HG03066 (cell line): ENCODE results near the gene TXNL1.

Experiments
- ATAC-seq: cut with Tn5 transposase; IDR thresholded peaks from one replicate; pipeline ENCODE4 v1.9.1; 2021; ENCODE audit warnings: low read depth; ENCODE audit not compliant: unreplicated experiment

TXNL1 gene

DNA sequence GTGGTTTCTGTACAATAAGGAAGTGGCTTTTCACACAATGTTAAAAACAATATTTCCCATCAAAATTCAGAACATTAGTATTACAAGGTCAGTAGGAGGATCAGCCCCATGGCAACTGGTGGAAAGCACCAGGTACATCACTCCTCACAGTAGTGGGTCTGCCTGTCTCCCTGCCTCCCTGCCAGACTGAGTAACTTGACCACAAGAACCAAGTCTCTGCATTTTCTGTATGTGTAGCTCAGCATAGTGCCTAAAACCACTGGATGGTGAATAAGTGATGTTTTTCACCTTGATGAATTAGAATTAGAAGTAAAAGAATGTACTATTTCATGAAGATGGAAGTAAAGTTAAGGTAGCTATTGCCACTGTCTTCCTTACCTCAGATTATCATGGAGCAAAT is 8.7 kb upstream of the TXNL1 start:
- no peak for ATAC-seq

DNA sequence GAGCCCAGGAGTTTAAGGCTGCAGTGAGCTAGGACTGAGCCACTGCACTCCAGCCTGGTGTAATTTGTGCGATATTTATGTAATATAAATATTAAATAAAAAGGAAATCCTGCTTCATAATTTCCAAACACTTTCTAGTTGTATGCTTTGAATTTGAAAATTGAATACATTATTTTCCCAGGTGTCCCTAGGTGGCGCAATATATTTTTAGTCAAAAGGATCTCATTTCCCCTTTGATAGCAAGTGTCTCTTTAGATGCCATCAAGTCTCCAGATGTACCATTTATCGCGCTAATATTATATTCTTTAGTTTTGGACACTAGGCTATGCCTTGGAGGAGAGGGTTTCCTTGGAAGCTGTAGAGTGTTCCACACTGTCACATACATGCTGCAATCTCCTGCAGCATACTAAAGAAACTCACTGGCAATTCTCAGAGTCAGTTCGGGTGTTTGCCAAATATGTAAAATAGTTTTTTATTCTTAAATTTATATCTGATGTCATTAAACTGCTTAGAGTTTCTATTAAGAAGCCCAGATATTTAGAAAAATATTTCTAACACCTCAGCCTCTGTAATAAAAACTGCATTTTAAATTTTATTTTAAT is 7.1 kb upstream of the TXNL1 start:
- ATAC-seq, result no peak

DNA sequence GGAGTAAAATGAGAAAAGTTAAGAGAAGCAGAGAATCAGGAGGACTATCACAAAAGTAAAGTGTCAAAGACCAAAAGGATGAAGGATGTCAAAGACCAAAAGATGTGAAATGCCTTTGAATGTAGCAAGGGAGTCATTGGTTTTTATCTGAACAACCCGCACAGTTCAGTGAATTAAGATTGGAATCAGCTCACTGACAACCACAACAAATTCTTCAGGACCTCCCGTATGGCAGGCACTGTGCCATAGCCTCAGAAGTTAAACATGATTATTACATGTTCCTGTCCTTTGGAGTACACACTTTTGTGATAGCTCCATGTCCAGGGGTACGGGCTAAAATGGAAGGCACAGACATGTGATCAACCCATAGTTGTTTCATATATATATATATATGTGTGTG is 5.0 kb upstream of the TXNL1 start:
- no peak for ATAC-seq

DNA sequence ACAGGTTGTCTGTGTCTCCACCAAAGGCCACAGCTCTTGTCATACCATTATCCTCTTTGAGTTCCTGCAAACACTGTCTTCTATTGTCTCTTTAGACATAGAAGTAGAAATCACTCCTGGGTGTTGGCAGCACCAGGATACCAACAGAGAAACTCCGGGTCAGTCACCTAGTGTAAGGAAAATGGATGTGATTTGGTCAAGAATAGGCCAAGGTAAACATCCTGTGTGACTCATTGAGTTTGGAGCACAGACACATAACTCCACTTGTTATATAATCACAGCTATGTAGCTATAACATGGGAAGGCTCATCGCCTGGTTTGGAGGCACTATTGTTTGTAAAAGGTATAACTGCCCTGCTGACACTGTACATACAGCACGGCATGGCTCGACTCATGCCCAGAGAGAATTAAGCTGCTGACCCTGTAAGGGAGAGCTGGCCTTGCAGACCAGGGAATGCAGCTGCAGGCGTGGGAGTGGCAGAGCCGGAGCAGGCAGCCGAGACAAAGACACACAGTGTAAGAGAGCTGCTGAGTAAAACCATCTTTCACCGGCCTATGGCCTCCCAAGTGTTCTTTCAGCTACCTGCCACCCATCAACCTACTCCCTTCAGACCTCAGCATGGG is 3.4 kb upstream of the TXNL1 start:
- no peak for ATAC-seq

DNA sequence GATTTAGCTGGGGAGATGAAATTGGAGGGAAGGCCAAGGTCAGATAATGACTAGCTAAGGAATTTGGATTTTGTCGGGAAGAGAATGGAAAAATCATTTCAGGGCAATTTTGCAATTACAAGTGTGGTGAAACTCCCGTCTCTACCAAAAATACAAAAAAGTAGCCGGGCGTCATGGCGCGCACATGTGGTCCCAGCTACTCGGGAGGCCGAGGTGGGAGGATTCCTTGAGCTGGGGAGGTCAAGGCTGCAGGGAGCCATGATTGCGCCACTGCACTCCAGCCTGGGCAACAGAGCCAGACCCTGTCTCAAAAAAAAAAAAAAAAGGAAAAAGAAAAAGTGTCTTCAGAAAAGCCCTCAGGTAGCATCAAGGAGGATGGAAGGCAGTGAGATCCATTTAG is 1.2 kb upstream of the TXNL1 start:
- no peak for ATAC-seq

DNA sequence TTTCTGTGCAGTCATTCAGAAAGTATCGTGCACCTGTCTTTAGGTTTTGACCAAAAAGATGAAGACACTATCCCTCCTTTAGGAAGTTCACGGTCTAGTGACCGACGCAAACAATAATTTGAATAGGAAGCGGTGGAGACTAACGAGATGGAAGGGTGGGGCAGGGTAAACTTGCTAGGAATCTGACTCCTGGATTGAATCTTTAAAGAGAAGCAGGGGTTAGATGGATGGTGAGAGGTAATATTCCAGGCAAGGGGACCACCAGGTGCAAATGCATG is 651 bp upstream of the TXNL1 start:
- ATAC-seq, result no peak

DNA sequence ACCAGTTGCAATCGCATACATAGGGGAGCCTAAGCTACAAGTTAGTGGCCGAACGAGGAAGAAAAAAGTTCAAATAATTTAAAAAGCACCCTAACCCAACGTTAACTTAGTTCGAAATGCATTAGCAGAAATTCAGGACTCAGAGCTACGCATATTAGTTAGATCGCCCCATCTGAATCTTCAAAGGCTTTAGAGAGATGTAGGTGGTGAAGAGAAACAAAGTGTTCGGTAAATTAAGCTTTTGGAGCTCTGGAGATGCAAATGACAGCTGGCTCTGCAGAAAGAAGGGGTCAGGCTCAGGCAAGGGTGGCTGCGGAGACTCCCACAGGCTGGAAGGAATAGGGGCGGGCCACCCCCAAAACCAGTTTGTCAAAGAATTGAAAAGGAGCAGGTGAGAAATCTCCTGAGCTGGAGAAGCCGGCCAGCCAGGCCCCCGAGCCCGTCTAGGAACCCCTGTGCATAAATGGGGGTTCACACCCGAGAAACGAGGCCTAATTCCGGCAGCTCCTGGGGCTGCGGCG is 621 bp downstream of the TXNL1 start:
- peak; percentile 28 for ATAC-seq

DNA sequence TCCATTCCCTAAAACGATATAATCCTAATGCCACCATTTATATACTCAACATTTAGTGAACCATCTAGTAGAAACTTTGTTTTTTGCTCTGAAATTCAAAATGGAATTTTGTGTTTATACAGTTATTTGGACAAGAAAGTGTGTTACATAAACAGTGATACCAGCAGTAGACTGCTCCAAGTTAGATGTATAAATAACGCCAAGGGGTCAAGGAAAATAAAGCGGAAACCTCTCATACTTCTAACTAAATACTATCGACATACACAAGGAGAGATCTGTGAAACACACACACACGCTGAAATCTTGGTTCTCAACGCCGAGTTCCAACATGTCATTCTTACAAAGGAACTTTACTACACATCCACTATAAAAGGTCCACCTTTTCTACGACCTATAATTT is 1.2 kb downstream of the TXNL1 start:
- no peak for ATAC-seq

DNA sequence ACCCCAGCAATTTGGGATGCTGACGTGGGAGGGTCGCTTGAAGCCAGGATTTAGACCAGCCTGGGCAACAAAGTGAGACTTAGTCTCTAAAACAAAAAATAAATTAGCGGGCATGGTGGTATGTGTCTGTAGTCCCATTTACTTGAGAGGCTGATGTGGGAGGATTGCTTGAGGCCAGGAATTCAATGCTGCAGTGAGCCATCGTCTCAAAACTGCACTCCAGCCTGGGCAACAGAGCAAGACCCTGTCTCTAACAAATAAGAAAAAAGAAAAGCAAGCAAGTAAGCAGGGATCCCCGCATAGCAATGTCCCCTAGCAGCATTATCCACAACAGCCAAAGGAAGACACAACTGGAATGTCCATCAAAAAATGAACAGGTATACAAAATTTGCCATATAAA is 3.4 kb downstream of the TXNL1 start:
- ATAC-seq, result no peak

DNA sequence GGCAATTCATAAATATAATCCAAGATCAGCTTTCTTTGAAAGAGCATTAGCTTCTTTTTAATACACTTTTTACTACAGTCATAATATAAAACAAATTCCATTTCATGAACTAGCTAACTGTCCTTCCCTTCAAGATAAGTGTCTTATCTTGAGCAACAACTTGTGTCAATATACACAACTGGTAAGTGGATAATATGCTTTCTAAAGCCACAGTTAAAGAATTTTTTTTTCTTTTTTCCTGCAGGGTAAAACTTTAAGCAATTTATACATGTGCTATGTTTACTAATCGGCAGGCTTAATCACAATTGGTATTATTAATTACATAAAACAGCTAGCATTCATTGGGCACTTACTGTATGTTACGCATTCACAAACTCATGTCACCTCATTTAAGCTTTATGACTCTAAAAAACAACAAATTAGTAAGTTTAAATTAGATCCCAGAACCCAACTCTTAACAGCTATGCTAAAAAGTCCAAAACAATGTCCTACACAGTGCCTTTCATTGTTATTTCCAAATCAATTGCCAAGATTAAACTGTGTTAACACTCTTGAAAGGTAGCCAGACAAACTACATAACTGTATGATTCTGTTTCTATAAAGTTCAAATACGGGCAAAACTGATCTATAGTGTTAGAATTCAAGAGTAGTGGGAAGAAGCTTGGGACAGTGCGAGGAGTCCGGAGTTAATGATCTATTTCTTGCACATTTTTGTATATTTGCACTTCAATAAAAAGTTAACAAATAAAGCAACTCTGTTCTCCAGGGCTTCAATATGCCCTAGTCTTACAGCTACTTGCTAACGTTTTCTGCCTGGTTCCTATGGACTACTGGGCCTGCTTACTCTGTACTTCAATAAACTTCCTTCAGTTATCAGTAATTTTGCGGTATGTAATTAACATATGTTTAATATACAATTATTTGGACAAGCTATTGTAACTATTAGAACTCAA is 6.0 kb downstream of the TXNL1 start:
- no peak for ATAC-seq

DNA sequence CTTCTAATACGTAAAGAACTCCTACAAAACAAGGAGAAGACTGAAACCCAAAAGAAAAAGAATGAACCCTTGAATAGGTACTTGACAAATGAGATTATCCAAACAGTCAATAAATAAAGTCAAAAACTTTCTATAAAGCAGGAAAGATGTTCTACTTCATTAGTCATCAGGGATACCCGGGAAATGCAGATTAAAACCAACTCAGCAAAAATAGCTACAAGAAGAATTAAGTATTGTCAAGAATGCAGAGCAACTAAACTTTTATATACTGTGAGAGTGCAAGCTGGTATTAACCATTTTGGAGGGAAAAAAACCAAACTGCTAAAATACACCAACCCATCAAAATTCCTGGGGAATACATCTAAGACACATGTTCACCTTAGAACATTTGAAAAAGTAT is 10.4 kb downstream of the TXNL1 start:
- ATAC-seq, result no peak

DNA sequence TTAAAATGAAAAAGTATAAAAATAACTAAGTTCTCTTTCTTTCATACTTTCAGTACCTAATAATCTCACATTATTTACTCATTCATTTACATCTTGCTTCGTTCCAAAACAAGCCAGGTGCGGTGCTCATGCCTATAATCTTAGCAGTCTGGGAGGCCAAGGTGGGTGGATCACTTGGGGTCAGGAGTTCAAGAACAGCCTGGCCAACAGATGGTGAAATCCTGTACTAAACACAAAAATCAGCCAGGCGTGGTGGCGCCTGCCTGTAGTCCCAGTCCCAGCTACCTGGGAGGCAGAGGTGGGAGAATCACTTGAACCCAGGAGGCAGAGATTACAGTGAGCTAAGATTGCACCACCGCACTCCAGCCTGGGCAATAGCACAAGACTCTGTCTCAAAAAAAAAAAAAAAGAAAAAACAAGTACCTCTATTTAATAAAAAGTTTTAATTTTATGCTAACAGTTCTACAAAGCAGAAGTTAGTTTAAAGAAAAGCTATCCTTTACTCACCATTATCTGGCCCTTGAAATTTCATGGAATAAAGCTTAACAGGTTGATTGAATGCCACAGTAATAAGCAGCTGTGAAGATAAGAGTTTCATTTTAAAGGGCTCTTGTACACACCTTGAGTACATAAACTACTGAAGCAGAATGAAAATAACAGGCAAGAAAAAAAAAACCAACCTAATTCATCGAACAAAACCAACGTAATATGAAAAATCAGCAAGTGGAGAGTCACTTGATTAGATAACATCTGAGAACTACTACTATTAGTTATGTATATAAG is 22.5 kb downstream of the TXNL1 start:
- no peak for ATAC-seq

DNA sequence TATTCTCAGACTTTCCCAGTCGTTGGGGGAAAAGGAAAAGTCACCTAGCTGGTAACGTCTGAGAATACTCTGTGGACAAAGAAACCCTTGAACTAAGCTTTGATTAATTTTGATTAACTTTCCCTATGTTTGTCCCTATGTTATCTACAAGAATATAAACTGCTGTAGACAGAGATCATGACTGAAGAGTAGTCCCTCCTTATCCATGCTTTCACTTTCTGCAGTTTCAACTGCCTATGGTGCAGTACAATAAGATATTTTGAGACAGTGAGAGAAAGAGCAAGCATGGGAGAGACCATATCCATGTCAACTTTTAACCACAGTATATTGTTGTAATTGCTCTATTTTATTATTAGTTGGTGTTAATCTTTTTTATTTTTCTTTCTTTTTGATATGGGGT is 31.8 kb downstream of the TXNL1 start:
- no peak for ATAC-seq

DNA sequence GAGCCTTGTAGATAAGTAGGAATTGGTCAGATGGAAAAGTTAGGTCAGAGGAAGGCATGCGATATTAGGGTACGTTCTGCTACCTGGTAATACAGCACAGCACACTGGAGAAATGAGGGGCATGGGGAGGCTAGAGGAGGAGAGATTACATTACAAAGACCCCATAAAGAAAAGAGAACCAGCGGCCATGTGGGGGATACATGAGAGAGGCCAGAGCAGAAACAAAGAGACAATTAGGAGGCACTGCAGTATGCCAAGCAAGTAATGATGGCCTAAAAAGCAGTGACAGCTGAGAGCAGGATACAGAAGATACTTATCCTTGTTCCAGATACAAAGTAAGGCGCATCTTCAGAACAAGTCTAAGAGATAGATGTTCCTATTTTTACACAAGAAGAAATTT is 40.0 kb downstream of the TXNL1 start:
- no peak for ATAC-seq

DNA sequence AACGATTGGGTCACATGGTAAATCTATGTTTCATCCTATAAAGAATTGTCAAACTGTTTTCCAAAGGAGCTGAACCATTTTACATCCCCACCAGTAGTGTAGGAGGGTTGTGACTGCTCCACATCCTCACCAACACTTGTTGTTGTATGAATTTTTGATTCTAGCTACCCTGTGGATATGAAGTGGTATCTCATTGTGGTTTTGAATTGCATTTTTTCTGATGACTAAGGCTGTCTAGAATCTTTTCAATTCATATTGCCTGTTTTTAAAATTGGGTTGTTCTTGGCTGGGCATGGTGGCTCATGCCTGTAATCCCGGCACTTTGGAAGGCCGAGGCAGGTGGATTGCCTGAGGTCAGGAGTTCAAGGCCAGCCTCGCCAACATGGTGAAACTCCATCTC is 44.5 kb downstream of the TXNL1 start:
- no peak for ATAC-seq

DNA sequence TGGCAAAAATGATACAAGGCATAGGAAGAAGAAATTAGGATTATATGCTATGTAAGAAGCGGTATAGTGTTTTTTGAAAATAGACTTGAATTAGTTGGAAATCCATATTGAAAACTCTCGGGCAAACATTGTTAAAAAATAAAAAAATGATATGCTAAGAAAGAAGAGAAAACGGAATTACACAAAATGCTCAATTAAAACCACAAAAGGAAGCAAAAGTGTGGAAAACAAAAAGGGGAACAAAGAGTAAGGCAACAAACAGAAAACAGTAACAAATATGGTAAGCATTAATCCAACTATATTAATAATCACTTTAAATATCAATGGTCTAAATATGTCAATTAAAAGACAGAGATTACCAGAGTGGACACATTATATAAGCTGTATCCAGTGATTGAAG is 58.4 kb downstream of the TXNL1 start:
- ATAC-seq, result no peak

DNA sequence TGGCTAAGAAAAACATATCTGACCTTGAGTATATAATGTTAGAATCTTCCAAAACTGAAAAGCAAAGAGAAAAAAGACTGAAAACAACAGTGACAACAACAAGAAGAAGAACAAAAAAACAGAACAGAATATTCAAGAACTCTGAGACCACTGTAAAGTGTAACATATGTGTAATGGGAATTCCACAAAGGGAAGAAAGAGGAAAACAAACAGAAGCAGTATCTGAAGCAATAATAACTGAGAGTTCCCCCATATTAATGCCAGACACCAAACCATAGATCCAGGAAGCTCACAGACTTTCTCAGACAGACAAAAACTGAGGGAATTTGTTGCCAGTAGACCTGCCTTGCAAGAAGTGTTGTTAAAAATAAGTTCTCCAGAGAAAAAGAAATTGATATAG is 58.9 kb downstream of the TXNL1 start:
- no peak for ATAC-seq

DNA sequence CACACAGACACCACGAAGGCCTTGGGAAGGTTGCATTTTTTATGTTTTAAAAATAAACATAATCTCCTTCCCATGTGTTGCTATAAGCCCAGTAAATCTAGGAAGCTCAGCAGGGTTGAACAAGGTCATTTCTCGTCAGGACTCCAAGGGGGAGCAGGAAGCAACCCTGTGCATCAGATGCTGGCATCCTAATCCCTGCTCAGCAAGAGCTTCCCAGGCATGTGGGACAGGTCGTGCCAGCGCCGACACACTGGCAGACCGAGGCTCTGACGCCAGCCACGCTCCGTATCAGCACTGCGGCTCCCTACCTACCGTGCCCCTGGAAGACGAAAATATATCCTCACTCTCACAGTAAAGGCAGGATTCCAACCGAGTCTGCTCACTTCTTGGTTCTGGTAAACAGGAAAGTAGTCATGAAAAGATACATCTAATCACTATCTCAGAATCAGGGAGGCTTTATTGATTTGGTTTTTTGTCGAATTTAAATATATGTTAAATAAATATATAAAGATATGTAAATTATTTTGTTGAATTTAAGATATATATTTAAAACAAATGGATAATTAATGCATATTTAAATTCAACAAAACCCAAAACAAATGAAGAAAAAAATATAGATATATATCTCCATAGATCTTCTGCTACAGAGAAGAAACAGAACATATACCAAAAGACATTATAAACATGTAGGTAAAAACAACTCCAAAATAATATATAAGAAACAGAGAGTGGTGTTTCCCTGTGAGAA is 61.4 kb downstream of the TXNL1 start:
- no peak for ATAC-seq

DNA sequence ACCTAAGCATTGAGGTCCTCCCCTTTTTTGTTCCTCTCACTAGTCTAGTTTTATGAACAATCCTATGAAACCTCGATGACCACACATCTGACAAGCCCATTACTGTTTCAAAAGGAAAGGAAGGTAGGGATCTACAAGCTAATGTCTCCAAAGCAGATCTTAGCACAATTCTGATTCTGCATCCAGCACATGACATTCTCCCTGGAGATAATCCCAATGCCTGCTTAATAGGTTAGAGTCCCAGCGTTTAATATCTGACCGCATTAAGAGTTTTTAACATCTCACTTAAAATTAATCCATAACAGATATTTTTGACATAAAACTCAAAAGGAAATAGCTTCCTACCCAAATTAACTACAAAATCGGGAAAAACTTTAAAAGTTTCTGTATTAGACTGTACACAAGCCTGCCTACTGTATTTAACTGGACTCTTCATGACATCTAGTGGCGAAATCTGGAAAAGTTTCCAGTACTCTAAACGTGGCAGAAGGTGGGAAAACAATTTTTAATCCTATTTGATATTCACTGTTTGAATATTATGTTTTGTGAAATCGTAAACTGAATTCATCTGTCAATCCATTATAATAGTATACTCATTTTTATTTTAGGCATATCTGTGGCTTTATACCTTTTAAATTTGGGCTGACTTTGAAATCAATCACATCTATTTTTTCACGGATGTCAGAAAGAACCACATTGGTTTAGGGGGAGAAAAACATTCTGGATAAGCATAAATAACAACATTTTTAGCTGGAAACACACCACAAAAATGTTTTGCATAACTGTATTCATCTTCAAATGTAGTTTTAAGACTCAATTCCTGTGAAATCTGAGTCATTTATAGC is 62.4 kb downstream of the TXNL1 start:
- no peak for ATAC-seq
